Measurements from ENCODE around the gene HPS3. TPM values are rescaled to one million over a fixed set of nuclear protein-coding genes. Genes with fewer than 3 reads are reported as not detected.

The HPS3 gene
- total RNA-seq, 1 donor from 2014 or later, result 19.3 TPM

DNA sequence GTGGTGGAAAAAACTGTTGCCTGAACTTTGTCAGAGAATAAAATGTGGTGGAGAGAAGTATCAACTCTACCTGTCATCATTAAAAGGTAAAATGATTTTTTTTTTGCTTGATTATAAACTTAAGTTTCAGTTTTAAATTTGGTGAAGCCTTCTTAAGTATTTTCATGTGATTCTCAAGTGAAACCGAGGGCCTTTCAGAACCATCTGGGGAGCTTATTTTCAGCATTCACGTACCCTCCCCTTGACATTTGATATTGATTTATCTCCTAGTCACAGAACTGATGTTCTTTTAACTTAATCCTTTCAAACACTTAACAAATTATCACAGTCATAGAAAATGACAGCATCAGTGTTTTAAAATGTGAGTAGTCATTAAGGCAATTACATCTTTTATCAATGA, 38.5 kb downstream of the HPS3 start:
- TF ChIP-seq, protein P1, sequence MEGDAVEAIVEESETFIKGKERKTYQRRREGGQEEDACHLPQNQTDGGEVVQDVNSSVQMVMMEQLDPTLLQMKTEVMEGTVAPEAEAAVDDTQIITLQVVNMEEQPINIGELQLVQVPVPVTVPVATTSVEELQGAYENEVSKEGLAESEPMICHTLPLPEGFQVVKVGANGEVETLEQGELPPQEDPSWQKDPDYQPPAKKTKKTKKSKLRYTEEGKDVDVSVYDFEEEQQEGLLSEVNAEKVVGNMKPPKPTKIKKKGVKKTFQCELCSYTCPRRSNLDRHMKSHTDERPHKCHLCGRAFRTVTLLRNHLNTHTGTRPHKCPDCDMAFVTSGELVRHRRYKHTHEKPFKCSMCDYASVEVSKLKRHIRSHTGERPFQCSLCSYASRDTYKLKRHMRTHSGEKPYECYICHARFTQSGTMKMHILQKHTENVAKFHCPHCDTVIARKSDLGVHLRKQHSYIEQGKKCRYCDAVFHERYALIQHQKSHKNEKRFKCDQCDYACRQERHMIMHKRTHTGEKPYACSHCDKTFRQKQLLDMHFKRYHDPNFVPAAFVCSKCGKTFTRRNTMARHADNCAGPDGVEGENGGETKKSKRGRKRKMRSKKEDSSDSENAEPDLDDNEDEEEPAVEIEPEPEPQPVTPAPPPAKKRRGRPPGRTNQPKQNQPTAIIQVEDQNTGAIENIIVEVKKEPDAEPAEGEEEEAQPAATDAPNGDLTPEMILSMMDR (IDR thresholded peaks at IDR 0.05), result no peak
- Mint-ChIP-seq H3K36me3 (ENCODE audit: unreplicated experiment) (peaks cover 66% of the 10 kb centered on the region), H3K4me3 (ENCODE audit: unreplicated experiment) (no peak overlapping the region), H3K27ac (ENCODE audit: unreplicated experiment) (no peak overlapping the region), H3K4me1 (ENCODE audit: unreplicated experiment) (no peaks in the 10 kb centered on the region), H3K27me3 (ENCODE audit: unreplicated experiment) (no peaks in the 10 kb centered on the region), H3K9me3 (ENCODE audit: unreplicated experiment) (no peaks in the 10 kb centered on the region)
- no peak for DNase-seq (ENCODE audit: extremely low spot score, unreplicated experiment)

DNA sequence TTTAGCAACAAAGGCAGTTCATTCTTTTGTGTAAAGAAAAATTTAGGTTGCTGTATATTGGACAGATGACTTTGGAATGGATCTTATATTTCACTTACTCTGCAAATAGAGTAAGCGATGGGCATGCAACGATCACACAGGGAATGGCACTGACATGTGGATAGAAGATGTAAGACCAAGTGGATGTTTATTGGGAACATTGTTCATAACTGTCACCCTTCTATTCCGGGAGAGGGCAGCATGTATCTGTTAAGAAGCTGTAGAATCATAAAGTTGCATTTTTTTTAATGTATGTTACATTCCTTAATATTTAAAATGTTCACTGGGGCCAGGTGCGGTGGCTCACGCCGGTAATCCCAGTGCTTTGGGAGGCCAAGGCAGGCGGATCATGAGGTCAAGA, 41.2 kb downstream of the HPS3 start:
- no peaks in the 10 kb centered on the region for H3K9me3 Mint-ChIP-seq (ENCODE audit: unreplicated experiment)
- no peaks in the 10 kb centered on the region for H3K4me1 Mint-ChIP-seq (ENCODE audit: unreplicated experiment)
- no peak overlapping the region for H3K4me3 Mint-ChIP-seq (ENCODE audit: unreplicated experiment)
- no peak for DNase-seq (ENCODE audit: extremely low spot score, unreplicated experiment)
- TF ChIP-seq, protein P1 (IDR thresholded peaks at IDR 0.05), result no peak
- H3K36me3 Mint-ChIP-seq (ENCODE audit: unreplicated experiment), result peaks cover 71% of the 10 kb centered on the region
- no peaks in the 10 kb centered on the region for H3K27me3 Mint-ChIP-seq (ENCODE audit: unreplicated experiment)
- no peak overlapping the region for H3K27ac Mint-ChIP-seq (ENCODE audit: unreplicated experiment)

GRCh38 chr3:149174901-149175300, 45.5 kb downstream of the HPS3 start:
- Mint-ChIP-seq H3K27ac (ENCODE audit: unreplicated experiment) (no peak overlapping the region), H3K9me3 (ENCODE audit: unreplicated experiment) (peaks cover 5% of the 10 kb centered on the region), H3K27me3 (ENCODE audit: unreplicated experiment) (no peaks in the 10 kb centered on the region), H3K4me3 (ENCODE audit: unreplicated experiment) (no peak overlapping the region), H3K36me3 (ENCODE audit: unreplicated experiment) (peaks cover 51% of the 10 kb centered on the region), H3K4me1 (ENCODE audit: unreplicated experiment) (peaks cover 6% of the 10 kb centered on the region)
- no peak for DNase-seq (ENCODE audit: extremely low spot score, unreplicated experiment)
- TF ChIP-seq, protein P1 (IDR thresholded peaks at IDR 0.05), result no peak

- H3K27me3 Mint-ChIP-seq (ENCODE audit: unreplicated experiment), result no peaks in the 10 kb centered on the region
- no peak for DNase-seq (ENCODE audit: extremely low spot score, unreplicated experiment)
Observed at GRCh38 chr3:149177122-149177521, 47.7 kb downstream of the HPS3 start.

GRCh38 chr3:149179220-149179619, 49.8 kb downstream of the HPS3 start:
- no peak for DNase-seq (ENCODE audit: extremely low spot score, unreplicated experiment)
- peaks cover 20% of the 10 kb centered on the region for H3K36me3 Mint-ChIP-seq (ENCODE audit: unreplicated experiment)
- H3K27ac Mint-ChIP-seq (ENCODE audit: unreplicated experiment), result peak overlapping the region; percentile 47
- H3K9me3 Mint-ChIP-seq (ENCODE audit: unreplicated experiment), result peaks cover 5% of the 10 kb centered on the region
- H3K4me1 Mint-ChIP-seq (ENCODE audit: unreplicated experiment), result peaks cover 6% of the 10 kb centered on the region
- H3K4me3 Mint-ChIP-seq (ENCODE audit: unreplicated experiment), result no peak overlapping the region
- H3K27me3 Mint-ChIP-seq (ENCODE audit: unreplicated experiment), result no peaks in the 10 kb centered on the region
- TF ChIP-seq, protein P1 (IDR thresholded peaks at IDR 0.05), result no peak

More at GRCh38 chr3:149177122-149177521, 47.7 kb downstream of the HPS3 start:
- no peak overlapping the region for H3K27ac Mint-ChIP-seq (ENCODE audit: unreplicated experiment)
- peaks cover 6% of the 10 kb centered on the region for H3K4me1 Mint-ChIP-seq (ENCODE audit: unreplicated experiment)
- no peak overlapping the region for H3K4me3 Mint-ChIP-seq (ENCODE audit: unreplicated experiment)
- H3K9me3 Mint-ChIP-seq (ENCODE audit: unreplicated experiment), result peaks cover 5% of the 10 kb centered on the region
- TF ChIP-seq, protein P1 (IDR thresholded peaks at IDR 0.05), result no peak
- peaks cover 38% of the 10 kb centered on the region for H3K36me3 Mint-ChIP-seq (ENCODE audit: unreplicated experiment)

All from osteocyte (in vitro differentiated cells).